ENCODE results near the gene FBXO45.
"Not testable (repeated sequence)": the region's sequence is repeated elsewhere in the genome, so short reads cannot be mapped to it uniquely, and the experiment has no call there.

DNA sequence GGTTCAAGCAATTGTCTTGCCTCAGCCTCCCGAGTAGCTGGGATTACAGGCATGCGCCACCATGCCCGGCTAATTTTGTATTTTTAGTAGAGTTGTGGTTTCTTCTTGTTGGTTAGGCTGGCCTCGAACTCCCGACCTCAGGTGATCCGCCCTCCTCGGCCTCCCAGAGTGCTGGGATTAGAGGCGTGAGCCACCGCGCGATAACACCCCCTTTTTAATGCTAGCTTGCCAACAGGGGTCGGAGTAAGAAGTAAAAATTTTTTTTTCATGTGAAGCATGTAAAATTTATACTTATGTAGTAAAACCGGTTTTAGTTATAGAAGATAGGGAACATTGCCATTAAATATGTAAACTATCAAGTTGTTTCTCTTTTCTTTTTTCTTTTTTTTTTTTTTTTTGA lies 1.9 kb downstream of the FBXO45 start:
- TF ChIP-seq EZH2, CTCF (IDR thresholded peaks at IDR 0.05): not testable (repeated sequence)
